VCaP (cell line): ENCODE results near the gene PAMR1.

Experiments
- H3K27ac ChIP-seq: fragments of 450-650 bp; 2 replicates; pipeline ENCODE4 v1.5.1; 2017
- CTCF ChIP-seq: fragments of 450-650 bp; conservative IDR thresholded peaks from 2 replicates; pipeline ENCODE4 v1.5.1; 2017; ENCODE audit warnings: mild to moderate bottlenecking, moderate library complexity

Gene PAMR1

GRCh38 chr11:35516403-35516802 lies 9.0 kb downstream of the PAMR1 start:
- H3K27ac ChIP-seq = no peak overlapping the region
- TF ChIP-seq CTCF = no peak

- no peak for TF ChIP-seq CTCF
- H3K27ac ChIP-seq = no peak overlapping the region
Observed at GRCh38 chr11:35515224-35515623, 10.2 kb downstream of the PAMR1 start.

GRCh38 chr11:35514481-35514880 lies 10.9 kb downstream of the PAMR1 start:
- no peak overlapping the region for H3K27ac ChIP-seq
- no peak for TF ChIP-seq CTCF

- no peak for TF ChIP-seq CTCF
- H3K27ac ChIP-seq = no peak overlapping the region
Observed at GRCh38 chr11:35511666-35512065, 13.8 kb downstream of the PAMR1 start.

- TF ChIP-seq CTCF = no peak
- H3K27ac ChIP-seq = no peak overlapping the region
Observed at GRCh38 chr11:35507688-35508087, 17.7 kb downstream of the PAMR1 start.

- no peak overlapping the region for H3K27ac ChIP-seq
- TF ChIP-seq CTCF = no peak
Observed at GRCh38 chr11:35501776-35502175, 23.6 kb downstream of the PAMR1 start.

- TF ChIP-seq CTCF = no peak
- no peak overlapping the region for H3K27ac ChIP-seq
Observed at GRCh38 chr11:35500744-35501143, 24.7 kb downstream of the PAMR1 start.

- H3K27ac ChIP-seq = no peak overlapping the region
Observed at GRCh38 chr11:35496416-35496815, 29.0 kb downstream of the PAMR1 start.

More at GRCh38 chr11:35496416-35496815, 29.0 kb downstream of the PAMR1 start:
- TF ChIP-seq CTCF = no peak
